K562 (cell line): ENCODE measurements around the gene MLX. TPM values are rescaled to one million over a fixed set of nuclear protein-coding genes. Genes with fewer than 3 reads are reported as not detected.

ENCODE experiments used
- ATAC-seq: fragments of 200-7000 bp; cut with Tn5 transposase; 3 replicates; pipeline ENCODE4 v1.9.1; 2020; ENCODE audit warnings: moderate library complexity
- BruUV-seq: library from RNA; stranded (reverse); fragments of 400-500 nt; replicated peaks from 2 replicates; lab custom pipeline; 2021; lab: Mats Ljungman, UMichigan
- CTCF ChIA-PET: fragments of 300-600 bp; formaldehyde crosslinking; extraction: SDS; loops from one replicate; lab custom pipeline; 2021; ENCODE audit warnings: low intra/inter-chr PET ratio; lab: Yijun Ruan, JAX
- POLR2A ChIA-PET: fragments of 300-600, 350-650 bp; sonication (Branson Sonifier 250); formaldehyde crosslinking; extraction: SDS; loops from one replicate; lab custom pipeline; 2021; ENCODE audit warnings: antibody characterized with exemption, inconsistent platforms; lab: Yijun Ruan, JAX
- DNase-seq, 4 experiments: peaks; one replicate each; pipeline versions ENCODE4 v3.0.0 to v3.0.0-alpha.2; 2011 to 2018; ENCODE audit warnings: low spot score in 3 of 4, mixed read lengths in 3 of 4; ENCODE audit errors: extremely low read depth in 1 of 4
- FAIRE-seq: peaks from 2 replicates; lab custom pipeline; 2011; peaks lifted over from hg19 to GRCh38; lab: Jason Lieb, UNC
- H2AFZ ChIP-seq: 2 replicates; pipeline ENCODE4 v1.6.0; 2011; ENCODE audit warnings: low read depth, low read length, control low read depth, inconsistent platforms
- H3K27ac ChIP-seq: fragments of 200-600 bp; 3 replicates; pipeline ENCODE4 v1.8.0; 2011; ENCODE audit warnings: low read depth, mild to moderate bottlenecking, control low read depth, inconsistent platforms, low read length, moderate library complexity, mixed read lengths; ENCODE audit errors: extremely low read depth
- H3K27me3 ChIP-seq, 2 experiments: fragments of 300-600 bp in 1 of 2; 2 replicates in 1 of 2; 3 replicates in 1 of 2; pipeline versions ENCODE4 v1.6.0 to v1.8.0; 2011; ENCODE audit warnings: inconsistent platforms in 2 of 2, low read length in 2 of 2, mild to moderate bottlenecking in 1 of 2, mixed read lengths in 1 of 2, moderate library complexity in 1 of 2; ENCODE audit not compliant: control insufficient read depth in 2 of 2, insufficient read depth in 2 of 2
- H3K36me3 ChIP-seq: fragments of 300-600 bp; 3 replicates; pipeline ENCODE4 v1.8.0; 2011; ENCODE audit warnings: mild to moderate bottlenecking, low read length, inconsistent platforms; ENCODE audit not compliant: control insufficient read depth, insufficient read depth
- H3K4me1 ChIP-seq, 2 experiments: fragments of 200-600 bp in 1 of 2; replicated peaks in 1 of 2; 2 replicates in 1 of 2; 3 replicates in 1 of 2; pipeline versions ENCODE4 v1.5.1 to v1.8.0; 2011; ENCODE audit warnings: inconsistent platforms in 2 of 2, low read length in 2 of 2, mild to moderate bottlenecking in 1 of 2, mixed read lengths in 1 of 2, moderate library complexity in 1 of 2; ENCODE audit not compliant: control insufficient read depth in 2 of 2, insufficient read depth in 2 of 2
- H3K4me2 ChIP-seq: 2 replicates; pipeline ENCODE4 v1.6.1; 2011; ENCODE audit warnings: low read length, control low read depth, inconsistent platforms, mixed read lengths; ENCODE audit not compliant: insufficient read depth
- H3K4me3 ChIP-seq: fragments of 200-600 bp; sonication (generic), shearing (Covaris generic); 2 replicates; pipeline ENCODE4 v1.5.1; 2016; ENCODE audit warnings: control low read depth, inconsistent platforms
- H3K79me2 ChIP-seq: fragments of 200-600 bp; 3 replicates; pipeline ENCODE4 v1.8.0; 2011; ENCODE audit warnings: low read length, inconsistent platforms; ENCODE audit not compliant: control insufficient read depth, insufficient read depth
- H3K9ac ChIP-seq, 2 experiments: 2 replicates each; pipeline versions ENCODE4 v1.6.0 to v1.6.1; 2011; ENCODE audit warnings: low read depth in 2 of 2, low read length in 2 of 2, control low read depth in 1 of 2, inconsistent platforms in 1 of 2, mild to moderate bottlenecking in 1 of 2, mixed read lengths in 1 of 2; ENCODE audit not compliant: insufficient read depth in 1 of 2
- H3K9me1 ChIP-seq: one replicate; pipeline ENCODE4 v1.6.0; 2011; ENCODE audit warnings: inconsistent platforms, mild to moderate bottlenecking, low read length, moderate library complexity; ENCODE audit not compliant: control insufficient read depth, insufficient read depth
- H3K9me3 ChIP-seq: replicated peaks from 2 replicates; pipeline ENCODE4 v1.5.1; 2011; ENCODE audit warnings: low read depth, low read length, inconsistent platforms; ENCODE audit not compliant: control insufficient read depth, insufficient read depth
- H4K20me1 ChIP-seq: replicated peaks from 2 replicates; pipeline ENCODE4 v1.6.1; 2011; ENCODE audit warnings: low read length, inconsistent platforms, mixed read lengths; ENCODE audit not compliant: control insufficient read depth, insufficient read depth
- FOS ChIP-seq: IDR thresholded peaks from 3 replicates; pipeline ENCODE4 v1.6.1; 2011; ENCODE audit not compliant: insufficient read length; ENCODE audit errors: extremely low read depth
- NFXL1 ChIP-seq: fragments of 450-650 bp; formaldehyde crosslinking; IDR thresholded peaks from 2 replicates; pipeline ENCODE4 v1.4.0; 2021; ENCODE audit warnings: mild to moderate bottlenecking
- POLR2G ChIP-seq: fragments of 200-400 bp; formaldehyde crosslinking; IDR thresholded peaks from 2 replicates; pipeline ENCODE4 v1.6.1; 2017; ENCODE audit warnings: low read depth, mild to moderate bottlenecking, antibody characterized with exemption, low read length, moderate library complexity
- RBM34 ChIP-seq: fragments of 200-400 bp; formaldehyde crosslinking; IDR thresholded peaks from 2 replicates; pipeline ENCODE4 v1.6.1; 2018; ENCODE audit warnings: low read length, borderline replicate concordance; ENCODE audit not compliant: insufficient read depth
- ZC3H8 ChIP-seq: fragments of 450-650 bp; IDR thresholded peaks from 2 replicates; pipeline ENCODE4 v1.6.1; 2017
- WGBS: fragments of 100-300 bp; shearing (Covaris generic); methylation state at CpG from one replicate; pipeline ENCODE4 v1.1.6; 2016; ENCODE audit warnings: low coverage, mixed read lengths; ENCODE audit not compliant: insufficient coverage; ENCODE audit errors: missing lambda C conversion rate; 5-methylcytosine and 5-hydroxymethylcytosine counted together
- in situ Hi-C: fragments of 300-500 bp; cut with MboI; formaldehyde crosslinking; loops from 4 replicates; pipeline ENCODE4 v1.15.0; 2018; ENCODE audit warnings: inconsistent platforms, mixed read lengths
- intact Hi-C: fragments of 100-400 bp; cut with micrococcal nuclease; formaldehyde crosslinking; loops from 2 replicates; pipeline ENCODE4 v1.14.2; 2022
- polyA plus RNA-seq, 8 experiments: library from polyadenylated mRNA; depleted of rRNA in 4 of 8; stranded (reverse) in 5 of 8; unstranded in 3 of 8; fragments of >200 nt; fragmentation: Nextera tagmentation in 2 of 8; fragmentation: Illumina TruSeq in 1 of 8; extraction: Ambion mirVana in 2 of 8; extraction: Trizol in 1 of 8; gene quantifications; 2 replicates each; pipeline versions ENCODE4 v1.2.1 to v1.2.3, GENCODE V29; 2011 to 2014; ENCODE audit warnings: inconsistent platforms in 1 of 8, missing spikeins in 1 of 8
- total RNA-seq, 7 experiments: library from RNA; depleted of rRNA in 6 of 7; stranded (reverse); fragments of >200 nt in 6 of 7; fragmentation: Illumina TruSeq in 2 of 7; extraction: Trizol in 2 of 7; gene quantifications; 2 replicates each; pipeline versions ENCODE4 v1.2.1 to v1.2.3, GENCODE V29; 2011 to 2021; ENCODE audit warnings: low replicate concordance in 1 of 7

MLX gene
- total and polyA plus RNA-seq, 9 of the 15 experiments (the other 6 are each of a cell fraction or from before 2014, with no cell fraction given): 42.9 to 100 (median 58.9) TPM

DNA sequence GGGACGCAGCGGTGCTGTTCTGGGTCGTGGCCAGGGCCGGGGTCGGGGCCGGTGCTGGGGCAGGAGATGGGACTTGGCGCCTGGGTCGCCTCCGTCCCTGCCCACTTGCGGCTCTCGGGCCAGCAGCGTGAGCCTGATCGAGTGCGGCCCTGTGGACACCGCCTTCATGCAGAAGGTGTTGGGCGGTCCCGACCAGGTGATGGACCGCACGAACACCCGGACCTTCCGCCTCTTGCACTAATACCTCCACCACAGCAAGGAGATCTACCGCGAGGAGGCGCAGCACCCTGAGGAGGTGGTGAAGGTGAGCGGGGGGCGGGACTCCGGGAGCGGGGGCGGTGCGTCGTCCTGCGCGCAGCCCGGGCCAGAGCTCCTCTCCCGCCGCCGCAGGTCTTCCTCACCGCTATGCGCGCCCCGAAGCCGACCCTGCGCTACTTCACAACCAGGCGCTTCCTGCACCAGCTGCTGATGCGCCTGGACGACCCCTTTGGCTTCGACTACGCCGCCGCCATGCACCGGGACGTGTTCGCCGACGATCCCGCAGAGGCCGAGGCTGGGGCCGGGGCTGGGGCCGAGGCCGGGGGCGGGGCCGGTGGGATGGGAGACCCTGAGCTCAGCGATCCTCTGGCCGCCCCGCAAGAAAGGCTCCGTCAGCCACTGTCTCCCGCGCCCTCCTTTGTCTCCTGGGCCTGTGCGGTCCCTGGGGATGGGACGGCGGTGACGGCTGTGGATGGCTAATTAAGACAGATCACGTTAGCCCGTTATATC lies 18.6 kb upstream of the MLX start:
- H4K20me1 ChIP-seq: no peaks in the 10 kb centered on the region
- no TSS peak for BruUV-seq
- FAIRE-seq: no peak
- POLR2A ChIA-PET: interaction anchor here (0.5 to 0.9 kb wide), 3 partner anchors 23 to 739 kb away, joined by 3 read pairs; no protein-coding TSS in a partner anchor
- no peak for ATAC-seq
- H3K27ac ChIP-seq: no peak overlapping the region
- H3K27me3 ChIP-seq: no peaks in the 10 kb centered on the region
- peak in 1 of 4 experiments; percentile 9 for DNase-seq
- H3K4me3 ChIP-seq: no peak overlapping the region
- no peak overlapping the region; a peak in 1 of 4 replicates for H3K9ac ChIP-seq
- no peak overlapping the region for H3K4me2 ChIP-seq
- no peaks in the 10 kb centered on the region for H3K9me1 ChIP-seq
- intact Hi-C loops: no loop called here
- H2AFZ ChIP-seq: no peak overlapping the region
- peaks cover 13% of the 10 kb centered on the region; the same call in 1 of the 3 replicates for H3K36me3 ChIP-seq
- CTCF ChIA-PET: no interaction called here
- in situ Hi-C loops: no loop called here
- WGBS: 98% methylated on average over 32 of the region's 74 CpGs
- no peaks in the 10 kb centered on the region for H3K9me3 ChIP-seq
- H3K79me2 ChIP-seq: peaks cover 5% of the 10 kb centered on the region
- peaks cover 5 to 36% of the 10 kb centered on the region in 2 experiments; a peak in 4 of 5 replicates for H3K4me1 ChIP-seq
- TF ChIP-seq ZC3H8: no peak
- no peak for TF ChIP-seq RBM34
- no peak for TF ChIP-seq FOS
- TF ChIP-seq POLR2G: peak; percentile 42; the same call in 1 of the 2 replicates
- TF ChIP-seq NFXL1 (CRISPR knock-in tag): no peak
- TF ChIP-seq, all 486 proteins: peak for 1
